Spleen (tissue), 7 donors: ENCODE results near the gene ADGRA1.

Experiments used
- POLR2A ChIP-seq, 3 donors: fragments of 450-650 bp; IDR thresholded peaks; one replicate each; pipeline ENCODE4 v1.5.1; 2017; ENCODE audit warnings: antibody characterized with exemption in 3 of 3, mild to moderate bottlenecking in 1 of 3
- POLR2AphosphoS5 ChIP-seq, 3 donors: sonication (generic); formaldehyde crosslinking; IDR thresholded peaks; one replicate each; pipeline ENCODE4 v1.5.1; 2017; ENCODE audit warnings: antibody characterized with exemption in 3 of 3
- TF ChIP-seq, protein P1 (sequence below), 11 experiments: fragments of 200-600 bp in 7 of 11; fragments of 450-650 bp in 4 of 11; sonication (generic) in 4 of 11; IDR thresholded peaks in 8 of 11; conservative IDR thresholded peaks in 3 of 11; 1 replicate in 7 of 11; 2 replicates in 4 of 11; pipeline versions ENCODE4 v1.4.0 to v1.8.0; 2016 to 2021; ENCODE audit warnings: antibody characterized with exemption in 11 of 11, inconsistent platforms in 4 of 11, mild to moderate bottlenecking in 1 of 11
- donor health status: DM: no; HTN: no; CAD: no; lungs with moderate emphysema.
- donor health status: DM: no; HTN: no; CAD: no.
- donor health status: DM: no; HTN: no; CAD: no.

DNA sequence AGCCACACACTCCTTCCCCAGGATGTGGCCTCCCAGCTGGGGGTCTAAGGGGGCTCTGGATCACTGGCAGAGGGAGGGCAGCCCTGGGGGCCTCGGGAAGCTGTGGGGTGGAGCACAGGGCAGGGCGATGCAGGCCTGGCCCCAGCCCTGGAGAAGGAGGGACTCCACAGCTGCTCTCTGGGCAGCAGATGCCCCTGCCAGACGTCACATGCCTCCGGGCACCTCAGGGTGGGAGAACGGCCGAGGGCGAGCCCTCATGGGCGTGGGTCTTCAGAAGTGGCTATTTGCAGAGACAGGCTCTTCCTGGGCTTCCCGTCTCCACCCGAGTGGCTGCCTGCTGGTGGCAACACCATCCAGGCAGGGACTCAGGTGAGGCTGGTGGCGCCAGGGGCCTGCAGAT is 16.0 kb upstream of the ADGRA1 start:
- TF ChIP-seq, protein P1, sequence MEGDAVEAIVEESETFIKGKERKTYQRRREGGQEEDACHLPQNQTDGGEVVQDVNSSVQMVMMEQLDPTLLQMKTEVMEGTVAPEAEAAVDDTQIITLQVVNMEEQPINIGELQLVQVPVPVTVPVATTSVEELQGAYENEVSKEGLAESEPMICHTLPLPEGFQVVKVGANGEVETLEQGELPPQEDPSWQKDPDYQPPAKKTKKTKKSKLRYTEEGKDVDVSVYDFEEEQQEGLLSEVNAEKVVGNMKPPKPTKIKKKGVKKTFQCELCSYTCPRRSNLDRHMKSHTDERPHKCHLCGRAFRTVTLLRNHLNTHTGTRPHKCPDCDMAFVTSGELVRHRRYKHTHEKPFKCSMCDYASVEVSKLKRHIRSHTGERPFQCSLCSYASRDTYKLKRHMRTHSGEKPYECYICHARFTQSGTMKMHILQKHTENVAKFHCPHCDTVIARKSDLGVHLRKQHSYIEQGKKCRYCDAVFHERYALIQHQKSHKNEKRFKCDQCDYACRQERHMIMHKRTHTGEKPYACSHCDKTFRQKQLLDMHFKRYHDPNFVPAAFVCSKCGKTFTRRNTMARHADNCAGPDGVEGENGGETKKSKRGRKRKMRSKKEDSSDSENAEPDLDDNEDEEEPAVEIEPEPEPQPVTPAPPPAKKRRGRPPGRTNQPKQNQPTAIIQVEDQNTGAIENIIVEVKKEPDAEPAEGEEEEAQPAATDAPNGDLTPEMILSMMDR (IDR thresholded peaks at IDR 0.05 in 8 of 11, conservative IDR thresholded peaks at IDR 0.05 in 3 of 11) = no peak
- TF ChIP-seq POLR2AphosphoS5 (IDR thresholded peaks at IDR 0.05) (no peak), POLR2A (IDR thresholded peaks at IDR 0.05) (no peak)
